A549 (cell line): ENCODE measurements around the gene ANKRD13D.

Experiments
- EHMT2 ChIP-seq: fragments of 200-600 bp; sonication (generic); IDR thresholded peaks from 2 replicates; pipeline ENCODE4 v1.6.1; 2016; ENCODE audit warnings: antibody characterized with exemption, low read depth, mild to moderate bottlenecking, moderate library complexity
- EP300 ChIP-seq, 2 experiments: fragments of >200 bp; sonication (Bioruptor Twin); formaldehyde crosslinking; IDR thresholded peaks; 2 replicates in 1 of 2; 3 replicates in 1 of 2; pipeline ENCODE4 v1.6.1; 2016 to 2017
- JUNB ChIP-seq: fragments of >200 bp; sonication (Bioruptor Twin); formaldehyde crosslinking; IDR thresholded peaks from 2 replicates; pipeline ENCODE4 v1.6.1; 2016
- POLR2A ChIP-seq: IDR thresholded peaks from 2 replicates; pipeline ENCODE4 v1.6.1; 2012; ENCODE audit warnings: mild to moderate bottlenecking, low read length
- RAD21 ChIP-seq, 2 experiments: fragments of >200 bp in 1 of 2; sonication (Bioruptor Twin) in 1 of 2; formaldehyde crosslinking in 1 of 2; IDR thresholded peaks in 1 of 2; conservative IDR thresholded peaks in 1 of 2; 2 replicates in 1 of 2; 3 replicates in 1 of 2; pipeline ENCODE4 v1.6.1; 2012 to 2018; ENCODE audit warnings: inconsistent platforms in 1 of 2
- TF ChIP-seq, protein P1 (sequence below): fragments of 200-600 bp; sonication (generic); IDR thresholded peaks from 2 replicates; pipeline ENCODE4 v1.6.1; 2016; ENCODE audit warnings: antibody characterized with exemption, mild to moderate bottlenecking, moderate library complexity
- TF ChIP-seq, protein P2 (sequence below): fragments of >200 bp; sonication (Bioruptor Twin); formaldehyde crosslinking; IDR thresholded peaks from 3 replicates; pipeline ENCODE4 v1.5.1; 2016

DNA sequence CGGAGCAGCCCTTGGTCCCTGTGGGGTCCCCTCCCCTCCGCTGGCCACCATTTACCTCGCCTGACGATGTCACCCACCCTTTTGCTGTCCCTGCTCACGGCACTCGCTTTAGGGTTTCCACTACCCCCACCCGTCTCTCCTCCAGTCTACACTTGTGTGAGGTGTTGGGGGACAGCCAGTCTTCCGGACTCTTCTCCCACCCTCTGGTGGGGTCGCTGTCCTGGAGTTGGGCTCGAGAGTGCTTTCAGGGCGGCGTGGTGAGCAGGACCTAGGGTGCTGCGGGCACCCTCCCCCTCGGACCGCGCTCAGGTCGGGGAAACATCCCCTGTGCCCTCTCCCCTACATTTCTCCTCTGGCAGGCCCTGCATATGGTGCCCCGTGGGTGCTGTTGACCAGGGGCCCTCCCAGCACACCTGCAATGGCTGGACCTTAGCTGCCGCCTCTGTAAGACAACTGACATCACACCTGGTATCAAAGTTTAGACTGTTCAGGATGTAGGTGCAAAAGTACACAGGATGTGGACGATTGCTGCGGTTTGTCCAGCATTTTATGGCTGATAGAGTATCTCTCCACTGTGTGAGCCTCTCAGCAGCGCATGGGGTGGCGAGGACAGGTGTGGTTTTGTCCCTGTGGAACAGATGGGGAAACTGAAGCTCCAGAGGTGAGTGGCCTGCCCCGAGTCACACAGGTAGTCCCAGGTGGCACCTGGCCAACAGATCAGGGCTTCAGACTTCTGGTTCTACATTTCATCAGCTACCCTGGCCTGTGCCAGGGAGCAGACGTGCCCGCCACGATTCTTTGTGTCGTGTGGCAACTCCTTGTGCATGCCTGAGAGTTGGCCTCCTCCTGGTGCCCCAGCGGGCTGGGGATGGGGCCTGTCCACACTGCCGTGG lies 21.7 kb upstream of the ANKRD13D start:
- TF ChIP-seq, protein P1, sequence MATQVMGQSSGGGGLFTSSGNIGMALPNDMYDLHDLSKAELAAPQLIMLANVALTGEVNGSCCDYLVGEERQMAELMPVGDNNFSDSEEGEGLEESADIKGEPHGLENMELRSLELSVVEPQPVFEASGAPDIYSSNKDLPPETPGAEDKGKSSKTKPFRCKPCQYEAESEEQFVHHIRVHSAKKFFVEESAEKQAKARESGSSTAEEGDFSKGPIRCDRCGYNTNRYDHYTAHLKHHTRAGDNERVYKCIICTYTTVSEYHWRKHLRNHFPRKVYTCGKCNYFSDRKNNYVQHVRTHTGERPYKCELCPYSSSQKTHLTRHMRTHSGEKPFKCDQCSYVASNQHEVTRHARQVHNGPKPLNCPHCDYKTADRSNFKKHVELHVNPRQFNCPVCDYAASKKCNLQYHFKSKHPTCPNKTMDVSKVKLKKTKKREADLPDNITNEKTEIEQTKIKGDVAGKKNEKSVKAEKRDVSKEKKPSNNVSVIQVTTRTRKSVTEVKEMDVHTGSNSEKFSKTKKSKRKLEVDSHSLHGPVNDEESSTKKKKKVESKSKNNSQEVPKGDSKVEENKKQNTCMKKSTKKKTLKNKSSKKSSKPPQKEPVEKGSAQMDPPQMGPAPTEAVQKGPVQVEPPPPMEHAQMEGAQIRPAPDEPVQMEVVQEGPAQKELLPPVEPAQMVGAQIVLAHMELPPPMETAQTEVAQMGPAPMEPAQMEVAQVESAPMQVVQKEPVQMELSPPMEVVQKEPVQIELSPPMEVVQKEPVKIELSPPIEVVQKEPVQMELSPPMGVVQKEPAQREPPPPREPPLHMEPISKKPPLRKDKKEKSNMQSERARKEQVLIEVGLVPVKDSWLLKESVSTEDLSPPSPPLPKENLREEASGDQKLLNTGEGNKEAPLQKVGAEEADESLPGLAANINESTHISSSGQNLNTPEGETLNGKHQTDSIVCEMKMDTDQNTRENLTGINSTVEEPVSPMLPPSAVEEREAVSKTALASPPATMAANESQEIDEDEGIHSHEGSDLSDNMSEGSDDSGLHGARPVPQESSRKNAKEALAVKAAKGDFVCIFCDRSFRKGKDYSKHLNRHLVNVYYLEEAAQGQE = no peak
- TF ChIP-seq, protein P2, sequence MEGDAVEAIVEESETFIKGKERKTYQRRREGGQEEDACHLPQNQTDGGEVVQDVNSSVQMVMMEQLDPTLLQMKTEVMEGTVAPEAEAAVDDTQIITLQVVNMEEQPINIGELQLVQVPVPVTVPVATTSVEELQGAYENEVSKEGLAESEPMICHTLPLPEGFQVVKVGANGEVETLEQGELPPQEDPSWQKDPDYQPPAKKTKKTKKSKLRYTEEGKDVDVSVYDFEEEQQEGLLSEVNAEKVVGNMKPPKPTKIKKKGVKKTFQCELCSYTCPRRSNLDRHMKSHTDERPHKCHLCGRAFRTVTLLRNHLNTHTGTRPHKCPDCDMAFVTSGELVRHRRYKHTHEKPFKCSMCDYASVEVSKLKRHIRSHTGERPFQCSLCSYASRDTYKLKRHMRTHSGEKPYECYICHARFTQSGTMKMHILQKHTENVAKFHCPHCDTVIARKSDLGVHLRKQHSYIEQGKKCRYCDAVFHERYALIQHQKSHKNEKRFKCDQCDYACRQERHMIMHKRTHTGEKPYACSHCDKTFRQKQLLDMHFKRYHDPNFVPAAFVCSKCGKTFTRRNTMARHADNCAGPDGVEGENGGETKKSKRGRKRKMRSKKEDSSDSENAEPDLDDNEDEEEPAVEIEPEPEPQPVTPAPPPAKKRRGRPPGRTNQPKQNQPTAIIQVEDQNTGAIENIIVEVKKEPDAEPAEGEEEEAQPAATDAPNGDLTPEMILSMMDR = no peak
- TF ChIP-seq EP300 (IDR thresholded peaks at IDR 0.05) (no peak), JUNB (no peak), POLR2A (no peak), EHMT2 (no peak), RAD21 (conservative IDR thresholded peaks at IDR 0.05 in 1 of 2, IDR thresholded peaks at IDR 0.05 in 1 of 2) (no peak)
